MCF 10A (cell line): ENCODE results near the gene STK10. TPM values are rescaled to one million over a fixed set of nuclear protein-coding genes. Genes with fewer than 3 reads are reported as not detected.

Source experiments
- BruUV-seq: library from RNA; stranded (reverse); fragments of 400-500 nt; replicated peaks from 2 replicates; lab custom pipeline; 2021; lab: Mats Ljungman, UMichigan
- CTCF ChIA-PET: fragments of 300-600 bp; sonication (Branson Sonifier 250); formaldehyde crosslinking; extraction: SDS; loops from one replicate; lab custom pipeline; 2021; ENCODE audit warnings: antibody characterized with exemption, inconsistent platforms; lab: Yijun Ruan, JAX
- POLR2A ChIA-PET: fragments of 300-600, 350-650 bp; sonication (Branson Sonifier 250); formaldehyde crosslinking; extraction: SDS; loops from one replicate; lab custom pipeline; 2020; ENCODE audit warnings: antibody characterized with exemption, inconsistent platforms; lab: Yijun Ruan, JAX
- DNase-seq: peaks from one replicate; pipeline ENCODE4 v3.0.0-alpha.2; 2018; ENCODE audit not compliant: unreplicated experiment
- H3K27ac Mint-ChIP-seq: one replicate; pipeline ENCODE4 v1.8.0; 2022; ENCODE audit warnings: mild to moderate bottlenecking, low read depth, mixed read lengths; ENCODE audit not compliant: unreplicated experiment
- H3K27me3 Mint-ChIP-seq: one replicate; pipeline ENCODE4 v1.8.0; 2022; ENCODE audit warnings: mixed read lengths; ENCODE audit not compliant: insufficient read depth, unreplicated experiment
- H3K36me3 Mint-ChIP-seq: one replicate; pipeline ENCODE4 v1.8.0; 2022; ENCODE audit warnings: mild to moderate bottlenecking, moderate library complexity, mixed read lengths; ENCODE audit not compliant: insufficient read depth, unreplicated experiment
- H3K4me1 Mint-ChIP-seq: one replicate; pipeline ENCODE4 v1.8.0; 2022; ENCODE audit warnings: mixed read lengths; ENCODE audit not compliant: insufficient read depth, unreplicated experiment
- H3K4me3 Mint-ChIP-seq: one replicate; pipeline ENCODE4 v1.8.0; 2022; ENCODE audit warnings: mild to moderate bottlenecking, moderate library complexity, mixed read lengths; ENCODE audit not compliant: unreplicated experiment
- H3K9me3 Mint-ChIP-seq: one replicate; pipeline ENCODE4 v1.8.0; 2022; ENCODE audit warnings: mixed read lengths; ENCODE audit not compliant: unreplicated experiment
- intact Hi-C: fragments of 100-400 bp; cut with micrococcal nuclease; formaldehyde crosslinking; loops from 2 replicates; pipeline ENCODE4 v1.14.1; 2022
- total RNA-seq: library from RNA; stranded (reverse); gene quantifications from 2 replicates; pipeline ENCODE4 v1.2.3, GENCODE V29; 2022
- TF ChIP-seq, protein P1 (sequence below): fragments of 200-600 bp; IDR thresholded peaks from one replicate; pipeline ENCODE4 v1.8.0; 2022; ENCODE audit warnings: antibody characterized with exemption, mild to moderate bottlenecking; ENCODE audit not compliant: unreplicated experiment

STK10 gene
- total RNA-seq, 1 experiment from 2014 or later, result 46.5 TPM

- CTCF ChIA-PET, result interaction anchor here (1.5 to 6.4 kb wide), 2 partner anchors 9 to 69 kb away, joined by 8 to 69 read pairs; partner anchors contain the start of gene STK10
- peaks cover 32% of the 10 kb centered on the region for H3K4me1 Mint-ChIP-seq
- intact Hi-C loops, result no loop called here
- no peak overlapping the region for H3K27ac Mint-ChIP-seq
- POLR2A ChIA-PET, result no interaction called here
- H3K27me3 Mint-ChIP-seq, result no peaks in the 10 kb centered on the region
- no TSS peak for BruUV-seq
- no peak overlapping the region for H3K4me3 Mint-ChIP-seq
- DNase-seq, result no peak
- H3K36me3 Mint-ChIP-seq, result no peaks in the 10 kb centered on the region
- no peaks in the 10 kb centered on the region for H3K9me3 Mint-ChIP-seq
- TF ChIP-seq, protein P1, sequence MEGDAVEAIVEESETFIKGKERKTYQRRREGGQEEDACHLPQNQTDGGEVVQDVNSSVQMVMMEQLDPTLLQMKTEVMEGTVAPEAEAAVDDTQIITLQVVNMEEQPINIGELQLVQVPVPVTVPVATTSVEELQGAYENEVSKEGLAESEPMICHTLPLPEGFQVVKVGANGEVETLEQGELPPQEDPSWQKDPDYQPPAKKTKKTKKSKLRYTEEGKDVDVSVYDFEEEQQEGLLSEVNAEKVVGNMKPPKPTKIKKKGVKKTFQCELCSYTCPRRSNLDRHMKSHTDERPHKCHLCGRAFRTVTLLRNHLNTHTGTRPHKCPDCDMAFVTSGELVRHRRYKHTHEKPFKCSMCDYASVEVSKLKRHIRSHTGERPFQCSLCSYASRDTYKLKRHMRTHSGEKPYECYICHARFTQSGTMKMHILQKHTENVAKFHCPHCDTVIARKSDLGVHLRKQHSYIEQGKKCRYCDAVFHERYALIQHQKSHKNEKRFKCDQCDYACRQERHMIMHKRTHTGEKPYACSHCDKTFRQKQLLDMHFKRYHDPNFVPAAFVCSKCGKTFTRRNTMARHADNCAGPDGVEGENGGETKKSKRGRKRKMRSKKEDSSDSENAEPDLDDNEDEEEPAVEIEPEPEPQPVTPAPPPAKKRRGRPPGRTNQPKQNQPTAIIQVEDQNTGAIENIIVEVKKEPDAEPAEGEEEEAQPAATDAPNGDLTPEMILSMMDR, result no peak
Observed at GRCh38 chr5:172177176-172177575, 10.8 kb downstream of the STK10 start.

DNA sequence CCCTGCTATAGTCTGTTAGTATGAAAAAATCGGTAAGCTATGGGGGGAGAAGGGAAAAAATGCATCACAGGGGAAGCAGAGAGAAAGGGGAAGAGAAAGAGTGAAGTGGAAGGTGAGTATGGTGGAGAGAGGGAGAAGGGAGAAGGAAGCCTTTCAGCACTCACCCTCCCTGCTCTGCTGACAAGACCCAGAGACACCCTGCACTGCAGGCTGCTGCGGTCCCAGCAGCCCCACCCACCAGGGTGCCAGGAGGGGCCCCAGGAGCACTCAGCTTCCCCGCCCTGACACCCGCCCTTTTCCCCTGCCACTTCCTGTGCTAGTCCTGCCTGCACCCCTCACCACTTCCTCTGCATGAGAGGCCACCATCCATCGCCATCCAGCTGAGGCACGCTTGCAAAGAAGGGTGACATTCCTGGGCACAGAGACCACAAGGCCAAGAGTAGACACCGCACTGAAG is 12.7 kb downstream of the STK10 start:
- H3K4me1 Mint-ChIP-seq, result peaks cover 32% of the 10 kb centered on the region

GRCh38 chr5:172173564-172174153 is 14.4 kb downstream of the STK10 start:
- TF ChIP-seq, protein P1, result no peak
- intact Hi-C loops, result loop anchor here (1.0 kb wide), 1 partner anchor 15 kb away; the partner anchor contains the start of gene STK10
- Mint-ChIP-seq H3K9me3 (no peaks in the 10 kb centered on the region), H3K36me3 (peaks cover 6% of the 10 kb centered on the region), H3K27ac (peak overlapping the region; percentile 96), H3K4me3 (peak overlapping the region; percentile 66), H3K4me1 (peaks cover 22% of the 10 kb centered on the region), H3K27me3 (no peaks in the 10 kb centered on the region)
- POLR2A ChIA-PET, result interaction anchor here (0.7 to 2.2 kb wide), 5 partner anchors 13 to 167 kb away, joined by 3 to 19 read pairs (median 3); partner anchors contain the start of genes FBXW11 and STK10
- DNase-seq, result peak; percentile 80
- CTCF ChIA-PET, result interaction anchor here (0.6 to 6.4 kb wide), 7 partner anchors 12 to 1550 kb away, joined by 3 to 69 read pairs (median 3); partner anchors contain the start of gene STK10
- no TSS peak for BruUV-seq

More for the DNA sequence above, 12.7 kb downstream of the STK10 start:
- TF ChIP-seq, protein P1, result no peak
- ChIA-PET CTCF (interaction anchor here (0.5 to 6.4 kb wide), 6 partner anchors 11 to 518 kb away, joined by 3 to 69 read pairs (median 3); partner anchors contain the start of gene STK10), POLR2A (interaction anchor here (0.7 to 2.2 kb wide), 2 partner anchors 12 to 15 kb away, joined by 3 to 19 read pairs; partner anchors contain the start of gene STK10)
- no peak overlapping the region for H3K4me3 Mint-ChIP-seq
- H3K27ac Mint-ChIP-seq, result no peak overlapping the region
- no peaks in the 10 kb centered on the region for H3K27me3 Mint-ChIP-seq
- no peaks in the 10 kb centered on the region for H3K9me3 Mint-ChIP-seq
- intact Hi-C loops, result no loop called here
- no peak for DNase-seq
- H3K36me3 Mint-ChIP-seq, result no peaks in the 10 kb centered on the region
- no TSS peak for BruUV-seq

DNA sequence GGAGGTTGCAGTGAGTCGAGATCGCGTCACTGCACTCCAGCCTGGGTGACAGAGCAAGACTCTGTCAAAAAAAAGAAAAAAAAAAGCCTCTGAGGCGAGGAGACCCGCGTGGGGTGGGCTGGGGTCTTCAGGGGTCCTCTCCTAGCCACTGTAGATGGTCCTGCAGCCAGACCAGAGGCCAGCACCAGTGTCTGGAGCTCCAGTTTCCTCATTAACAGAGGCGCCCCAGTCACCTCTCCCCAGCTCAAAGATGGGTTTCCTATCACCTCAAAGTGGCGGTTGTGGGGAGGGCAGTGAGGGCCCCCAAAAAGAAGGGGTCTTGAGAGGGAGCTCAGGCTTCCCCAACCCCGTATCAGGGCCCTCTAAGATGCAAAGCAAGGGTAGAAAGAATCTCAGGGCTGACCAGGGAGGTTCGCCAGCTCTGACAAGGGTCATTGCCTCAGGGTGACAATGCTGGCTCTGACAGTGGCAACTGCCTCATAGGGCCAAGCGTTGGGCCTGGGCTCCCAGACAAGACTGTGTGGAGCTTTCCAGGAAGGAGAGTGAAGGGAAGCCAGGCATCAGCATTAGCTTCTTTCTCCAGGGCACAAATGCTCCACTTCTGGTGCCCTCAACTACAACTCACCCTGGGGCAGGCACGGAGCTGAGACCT is 15.0 kb downstream of the STK10 start:
- Mint-ChIP-seq H3K27ac (peak overlapping the region; percentile 96), H3K36me3 (peaks cover 6% of the 10 kb centered on the region), H3K9me3 (no peaks in the 10 kb centered on the region), H3K4me1 (peaks cover 16% of the 10 kb centered on the region), H3K4me3 (no peak overlapping the region), H3K27me3 (no peaks in the 10 kb centered on the region)
- DNase-seq, result no peak
- ChIA-PET POLR2A (interaction anchor here (0.9 to 2.2 kb wide), 5 partner anchors 12 to 166 kb away, joined by 3 to 19 read pairs (median 5); partner anchors contain the start of genes FBXW11 and STK10), CTCF (interaction anchor here (0.6 to 6.4 kb wide), 6 partner anchors 13 to 1549 kb away, joined by 3 to 69 read pairs (median 3); partner anchors contain the start of gene STK10)
- no TSS peak for BruUV-seq
- TF ChIP-seq, protein P1, result no peak
- intact Hi-C loops, result no loop called here
